AG09319 (cell line): ENCODE measurements around the gene OTULIN.
A peak's percentile ranks its signal among the peaks of the same experiment; 100 is the strongest.

Source experiments
- DNase-seq: peaks from one replicate; pipeline ENCODE4 v3.0.0-alpha.2; 2010; ENCODE audit warnings: low read depth; ENCODE audit errors: extremely low read depth
- CTCF ChIP-seq: IDR thresholded peaks from 2 replicates; pipeline ENCODE4 v1.5.1; 2011; ENCODE audit warnings: low read depth, mild to moderate bottlenecking, inconsistent platforms, low read length, moderate library complexity

OTULIN gene

GRCh38 chr5:14640765-14641164 lies 23.8 kb upstream of the OTULIN start:
- no peak for DNase-seq
- no peak for TF ChIP-seq CTCF

GRCh38 chr5:14644623-14645237 lies 19.8 kb upstream of the OTULIN start:
- DNase-seq: no peak
- TF ChIP-seq CTCF: no peak

- DNase-seq: no peak
- no peak for TF ChIP-seq CTCF
Observed at GRCh38 chr5:14650052-14650451, 14.5 kb upstream of the OTULIN start.

- no peak for TF ChIP-seq CTCF
Observed at GRCh38 chr5:14655146-14655741, 9.3 kb upstream of the OTULIN start.

GRCh38 chr5:14656898-14657297 lies 7.6 kb upstream of the OTULIN start:
- no peak for DNase-seq
- TF ChIP-seq CTCF: no peak

More at GRCh38 chr5:14655146-14655741, 9.3 kb upstream of the OTULIN start:
- DNase-seq: no peak

GRCh38 chr5:14659821-14660607 lies 4.5 kb upstream of the OTULIN start:
- DNase-seq: peak; percentile 40
- no peak for TF ChIP-seq CTCF

GRCh38 chr5:14660833-14661232 lies 3.7 kb upstream of the OTULIN start:
- TF ChIP-seq CTCF: no peak

More at GRCh38 chr5:14660833-14661232, 3.7 kb upstream of the OTULIN start:
- DNase-seq: no peak
